Measurements from ENCODE around the gene GPHB5.

- TF ChIP-seq EP300 (IDR thresholded peaks at IDR 0.05) (no peak), CTCF (IDR thresholded peaks at IDR 0.05) (no peak)
Observed at GRCh38 chr14:63295231-63295685, 23.5 kb downstream of the GPHB5 start.

All from esophagus muscularis mucosa (tissue), 3 donors.